H9 (cell line): ENCODE results near the gene MYOCD. TPM values are rescaled to one million over a fixed set of nuclear protein-coding genes. Genes with fewer than 3 reads are reported as not detected.
A peak's percentile ranks its signal among the peaks of the same experiment; 100 is the strongest.

Source experiments
- DNase-seq: peaks from one replicate; pipeline ENCODE4 v3.0.0-alpha.2; 2017
- H2AFZ ChIP-seq: one replicate; pipeline ENCODE4 v1.6.1; 2013; ENCODE audit warnings: mild to moderate bottlenecking, low read length, control low read depth, moderate library complexity
- H2AK5ac ChIP-seq: 2 replicates; pipeline ENCODE4 v1.6.1; 2013; ENCODE audit warnings: low read length, control low read depth, mixed read lengths; ENCODE audit not compliant: insufficient read length
- H2BK120ac ChIP-seq: one replicate; pipeline ENCODE4 v1.6.1; 2013; ENCODE audit warnings: low read depth, mild to moderate bottlenecking, low read length, control low read depth, inconsistent platforms; ENCODE audit not compliant: poor library complexity, severe bottlenecking
- H2BK12ac ChIP-seq: 2 replicates; pipeline ENCODE4 v1.6.1; 2013; ENCODE audit warnings: low read length, control low read depth, mixed read lengths, low read depth; ENCODE audit not compliant: insufficient read length
- H2BK15ac ChIP-seq: 2 replicates; pipeline ENCODE4 v1.6.1; 2013; ENCODE audit warnings: low read depth, low read length, control low read depth
- H2BK20ac ChIP-seq: one replicate; pipeline ENCODE4 v1.6.1; 2013; ENCODE audit warnings: low read depth, mild to moderate bottlenecking, low read length, control low read depth, inconsistent platforms; ENCODE audit not compliant: poor library complexity, severe bottlenecking
- H2BK5ac ChIP-seq: 2 replicates; pipeline ENCODE4 v1.6.1; 2013; ENCODE audit warnings: low read length, control low read depth, mixed read lengths; ENCODE audit not compliant: insufficient read length
- H3K14ac ChIP-seq: 2 replicates; pipeline ENCODE4 v1.6.1; 2013; ENCODE audit warnings: low read length, control low read depth; ENCODE audit not compliant: insufficient read depth
- H3K18ac ChIP-seq: 2 replicates; pipeline ENCODE4 v1.6.1; 2013; ENCODE audit warnings: low read depth, mild to moderate bottlenecking, mixed read lengths, low read length, control low read depth; ENCODE audit not compliant: insufficient read length
- H3K23ac ChIP-seq: 2 replicates; pipeline ENCODE4 v1.6.1; 2013; ENCODE audit warnings: low read length, control low read depth, mixed read lengths, low read depth; ENCODE audit not compliant: insufficient read length
- H3K23me2 ChIP-seq: 2 replicates; pipeline ENCODE4 v1.6.1; 2013; ENCODE audit warnings: low read depth, mild to moderate bottlenecking, mixed read lengths, low read length, control low read depth; ENCODE audit not compliant: insufficient read length, poor library complexity, severe bottlenecking
- H3K27ac ChIP-seq: 2 replicates; pipeline ENCODE4 v1.5.1; 2013; ENCODE audit warnings: low read length, control low read depth, mixed read lengths, low read depth; ENCODE audit not compliant: insufficient read length
- H3K27me3 ChIP-seq: 2 replicates; pipeline ENCODE4 v1.6.1; 2013; ENCODE audit warnings: low read length, control low read depth, inconsistent platforms; ENCODE audit not compliant: insufficient read depth
- H3K4ac ChIP-seq: 2 replicates; pipeline ENCODE4 v1.6.1; 2013; ENCODE audit warnings: low read depth, mild to moderate bottlenecking, control low read depth, inconsistent platforms, low read length, moderate library complexity
- H3K4me1 ChIP-seq: 2 replicates; pipeline ENCODE4 v1.6.1; 2013; ENCODE audit warnings: low read length, control low read depth, inconsistent platforms; ENCODE audit not compliant: insufficient read depth
- H3K4me2 ChIP-seq: 2 replicates; pipeline ENCODE4 v1.6.1; 2013; ENCODE audit warnings: low read length, control low read depth, mixed read lengths; ENCODE audit not compliant: insufficient read length, insufficient read depth
- H3K56ac ChIP-seq: 2 replicates; pipeline ENCODE4 v1.6.1; 2013; ENCODE audit warnings: low read depth, mild to moderate bottlenecking, mixed read lengths, low read length, control low read depth; ENCODE audit not compliant: insufficient read length
- H3K79me1 ChIP-seq: 2 replicates; pipeline ENCODE4 v1.6.1; 2013; ENCODE audit warnings: low read depth, mild to moderate bottlenecking, moderate library complexity, low read length, control low read depth, inconsistent platforms; ENCODE audit not compliant: insufficient read depth, poor library complexity, severe bottlenecking
- H3K79me2 ChIP-seq: 2 replicates; pipeline ENCODE4 v1.6.1; 2013; ENCODE audit warnings: low read length, control low read depth, inconsistent platforms; ENCODE audit not compliant: insufficient read depth
- H3K9ac ChIP-seq: 2 replicates; pipeline ENCODE4 v1.6.1; 2013; ENCODE audit warnings: low read length, control low read depth, mixed read lengths; ENCODE audit not compliant: insufficient read length; ENCODE audit errors: extremely low read depth
- H3K9me3 ChIP-seq: one replicate; pipeline ENCODE4 v1.6.1; 2013; ENCODE audit warnings: low read depth, low read length, inconsistent platforms; ENCODE audit not compliant: control insufficient read depth
- H3T11ph ChIP-seq: one replicate; pipeline ENCODE4 v1.6.1; 2013; ENCODE audit warnings: mild to moderate bottlenecking, low read length, control low read depth, inconsistent platforms
- H4K20me1 ChIP-seq: one replicate; pipeline ENCODE4 v1.6.1; 2013; ENCODE audit not compliant: control insufficient read depth, insufficient read length, insufficient read depth
- H4K5ac ChIP-seq: 2 replicates; pipeline ENCODE4 v1.6.1; 2013; ENCODE audit warnings: low read depth, mild to moderate bottlenecking, mixed read lengths, low read length, control low read depth; ENCODE audit not compliant: insufficient read length
- H4K8ac ChIP-seq: replicated peaks from 2 replicates; pipeline ENCODE4 v1.6.1; 2013; ENCODE audit warnings: low read length, control low read depth, mixed read lengths, low read depth; ENCODE audit not compliant: insufficient read length
- H4K91ac ChIP-seq: 2 replicates; pipeline ENCODE4 v1.6.1; 2013; ENCODE audit warnings: low read depth, mild to moderate bottlenecking, moderate library complexity, mixed read lengths, low read length, control low read depth; ENCODE audit not compliant: insufficient read length
- H3K27ac Mint-ChIP-seq, 3 experiments: 2 replicates in 2 of 3; 3 replicates in 1 of 3; pipeline ENCODE4 v1.8.0; 2020 to 2021; ENCODE audit warnings: mixed read lengths in 3 of 3, mild to moderate bottlenecking in 1 of 3, moderate library complexity in 1 of 3
- H3K27me3 Mint-ChIP-seq: 2 replicates; pipeline ENCODE4 v1.8.0; 2021; ENCODE audit warnings: low read depth, mild to moderate bottlenecking, moderate library complexity, mixed read lengths
- H3K36me3 Mint-ChIP-seq, 3 experiments: 2 replicates in 2 of 3; 3 replicates in 1 of 3; pipeline ENCODE4 v1.8.0; 2020 to 2021; ENCODE audit warnings: low read depth in 3 of 3, mixed read lengths in 3 of 3; ENCODE audit not compliant: insufficient read depth in 1 of 3
- H3K4me1 Mint-ChIP-seq, 2 experiments: 2 replicates each; pipeline ENCODE4 v1.8.0; 2020; ENCODE audit warnings: mixed read lengths in 2 of 2
- H3K4me3 Mint-ChIP-seq, 2 experiments: 2 replicates in 1 of 2; 3 replicates in 1 of 2; pipeline ENCODE4 v1.8.0; 2020 to 2021; ENCODE audit warnings: mild to moderate bottlenecking in 2 of 2, mixed read lengths in 2 of 2, moderate library complexity in 1 of 2
- H3K9me3 Mint-ChIP-seq, 2 experiments: 2 replicates in 1 of 2; 3 replicates in 1 of 2; pipeline ENCODE4 v1.8.0; 2020; ENCODE audit warnings: mild to moderate bottlenecking in 2 of 2, mixed read lengths in 2 of 2, moderate library complexity in 1 of 2
- WGBS: extraction: QIAGEN DNeasy Blood & Tissue Kit; methylation state at CpG from one replicate; pipeline ENCODE4 v1.1.7; 2013; ENCODE audit warnings: missing lambda C conversion rate, low lambda C conversion rate, mixed read lengths; ENCODE audit not compliant: insufficient read length; ENCODE audit errors: extremely low coverage; 5-methylcytosine and 5-hydroxymethylcytosine counted together
- total RNA-seq: library from RNA; stranded (reverse); gene quantifications from 2 replicates; pipeline ENCODE4 v1.2.1, GENCODE V29; 2021
- TF ChIP-seq, protein P1 (sequence below): fragments of 200-600 bp; sonication (generic); conservative IDR thresholded peaks from 3 replicates; pipeline ENCODE4 v1.8.0; 2021; ENCODE audit warnings: antibody characterized with exemption, mild to moderate bottlenecking

MYOCD gene
- total RNA-seq, 1 experiment from 2014 or later = 0.17 TPM

DNA sequence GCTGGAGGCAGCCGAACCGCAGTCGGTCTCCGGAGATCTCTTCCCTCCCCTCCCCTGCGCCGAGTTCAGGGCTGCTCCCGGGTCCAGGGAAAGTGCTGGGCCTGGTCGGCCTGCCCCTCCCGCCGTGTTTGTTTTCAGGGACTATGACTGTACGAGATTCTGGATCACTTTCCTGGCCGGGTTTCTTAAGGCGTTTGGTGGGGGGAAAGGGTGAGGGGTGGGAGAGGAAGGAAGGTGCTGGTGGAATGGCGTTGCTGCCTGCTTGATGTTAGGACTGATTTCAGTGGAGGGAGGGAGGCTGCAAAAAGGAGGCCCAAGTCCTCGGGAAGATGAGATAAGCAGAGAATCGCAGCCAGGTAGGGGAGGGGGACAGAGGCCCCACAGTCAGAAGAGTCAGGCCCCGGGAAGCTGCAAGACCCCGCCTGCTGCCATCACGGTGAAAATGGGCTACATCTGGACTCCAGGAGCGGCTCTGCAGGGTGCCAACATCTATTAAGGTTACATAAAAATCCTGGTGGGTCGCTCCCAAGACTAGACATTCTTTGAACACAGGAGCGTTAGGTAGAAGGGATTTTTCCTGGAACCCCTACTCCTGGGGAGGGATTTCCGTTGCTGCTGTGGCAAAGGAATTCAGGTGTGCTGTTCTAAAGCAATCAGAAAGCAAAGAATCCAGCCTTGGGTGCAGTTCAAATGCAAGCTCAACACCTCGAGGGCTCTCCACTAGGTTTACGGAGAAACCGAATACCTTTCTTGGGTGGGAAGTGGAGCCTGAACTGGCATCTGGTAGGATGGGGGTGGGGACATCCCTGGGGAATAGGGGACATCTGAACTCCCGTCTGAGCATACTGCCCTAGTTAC is 124.8 kb downstream of the MYOCD start:
- TF ChIP-seq, protein P1, sequence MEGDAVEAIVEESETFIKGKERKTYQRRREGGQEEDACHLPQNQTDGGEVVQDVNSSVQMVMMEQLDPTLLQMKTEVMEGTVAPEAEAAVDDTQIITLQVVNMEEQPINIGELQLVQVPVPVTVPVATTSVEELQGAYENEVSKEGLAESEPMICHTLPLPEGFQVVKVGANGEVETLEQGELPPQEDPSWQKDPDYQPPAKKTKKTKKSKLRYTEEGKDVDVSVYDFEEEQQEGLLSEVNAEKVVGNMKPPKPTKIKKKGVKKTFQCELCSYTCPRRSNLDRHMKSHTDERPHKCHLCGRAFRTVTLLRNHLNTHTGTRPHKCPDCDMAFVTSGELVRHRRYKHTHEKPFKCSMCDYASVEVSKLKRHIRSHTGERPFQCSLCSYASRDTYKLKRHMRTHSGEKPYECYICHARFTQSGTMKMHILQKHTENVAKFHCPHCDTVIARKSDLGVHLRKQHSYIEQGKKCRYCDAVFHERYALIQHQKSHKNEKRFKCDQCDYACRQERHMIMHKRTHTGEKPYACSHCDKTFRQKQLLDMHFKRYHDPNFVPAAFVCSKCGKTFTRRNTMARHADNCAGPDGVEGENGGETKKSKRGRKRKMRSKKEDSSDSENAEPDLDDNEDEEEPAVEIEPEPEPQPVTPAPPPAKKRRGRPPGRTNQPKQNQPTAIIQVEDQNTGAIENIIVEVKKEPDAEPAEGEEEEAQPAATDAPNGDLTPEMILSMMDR = no peak
- Histone ChIP-seq H3K23me2 (peaks cover 9% of the 10 kb centered on the region), H4K5ac (no peak overlapping the region), H3K79me2 (peaks cover 7% of the 10 kb centered on the region; the same call in 1 of the 2 replicates), H3K18ac (peak overlapping the region; percentile 38), H4K91ac (no peak overlapping the region), H3K27ac (no peak overlapping the region), H2BK15ac (no peak overlapping the region), H3T11ph (no peak overlapping the region), H3K27me3 (no peaks in the 10 kb centered on the region), H2BK12ac (no peak overlapping the region), H3K4me1 (peaks cover 10% of the 10 kb centered on the region), H3K4me2 (peak overlapping the region; percentile 85), H2BK20ac (no peak overlapping the region), H2AK5ac (no peak overlapping the region), H3K4ac (no peak overlapping the region), H3K79me1 (peaks cover 6% of the 10 kb centered on the region), H2BK120ac (no peak overlapping the region), H4K8ac (no peak overlapping the region), H3K56ac (no peak overlapping the region), H3K23ac (no peak overlapping the region), H4K20me1 (no peaks in the 10 kb centered on the region), H3K14ac (peak overlapping the region; percentile 41; the same call in 1 of the 2 replicates), H3K9me3 (no peaks in the 10 kb centered on the region), H2BK5ac (no peak overlapping the region), H2AFZ (no peak overlapping the region), H3K9ac (peak overlapping the region; percentile 64)
- no peaks in the 10 kb centered on the region; a peak in 1 of 5 replicates for H3K9me3 Mint-ChIP-seq
- H3K4me3 Mint-ChIP-seq = peak overlapping the region; percentile 93 to 95
- H3K27me3 Mint-ChIP-seq = peaks cover 16% of the 10 kb centered on the region
- peaks cover 29% of the 10 kb centered on the region in 2 experiments for H3K4me1 Mint-ChIP-seq
- peak overlapping the region; percentile 62 to 69 (median 62); a peak in 6 of 7 replicates for H3K27ac Mint-ChIP-seq
- DNase-seq = no peak
- no CpG with 5 or more reads among the region's 27 CpGs for WGBS
- H3K36me3 Mint-ChIP-seq = peaks cover 0 to 2% (median 0%) of the 10 kb centered on the region in 3 experiments; a peak in 1 of 7 replicates
